Activated B cell treated with CpG ODN at 0.5 μM for 24 hours (primary cell): ENCODE data around the gene RTN4R. TPM values are rescaled to one million over a fixed set of nuclear protein-coding genes. Genes with fewer than 3 reads are reported as not detected.
"Not testable (repeated sequence)": the region's sequence is repeated elsewhere in the genome, so short reads cannot be mapped to it uniquely, and the experiment has no call there.

Experiments
- ATAC-seq: fragments of 200-7000 bp; cut with Tn5 transposase; one replicate; pipeline ENCODE4 v1.10.0; 2021; ENCODE audit warnings: low read depth, mild to moderate bottlenecking, moderate library complexity
- CTCF ChIA-PET: fragments of 350-600 bp; sonication (Branson Sonifier 250); formaldehyde crosslinking; loops from one replicate; lab custom pipeline; 2021; ENCODE audit warnings: antibody characterized with exemption; lab: Charles Lee
- POLR2A ChIA-PET: fragments of 350-600 bp; sonication (Branson Sonifier 250); formaldehyde crosslinking; loops from one replicate; lab custom pipeline; 2021; ENCODE audit warnings: antibody characterized with exemption; lab: Charles Lee
- DNase-seq: peaks from one replicate; pipeline ENCODE4 v3.0.0; 2022
- H3K27ac Mint-ChIP-seq: one replicate; pipeline ENCODE4 v1.8.0; 2020; ENCODE audit warnings: mixed read lengths
- H3K27me3 Mint-ChIP-seq: one replicate; pipeline ENCODE4 v1.8.0; 2021; ENCODE audit warnings: mixed read lengths
- H3K36me3 Mint-ChIP-seq: one replicate; pipeline ENCODE4 v1.8.0; 2021; ENCODE audit warnings: low read depth, mixed read lengths
- H3K4me1 Mint-ChIP-seq: one replicate; pipeline ENCODE4 v1.8.0; 2021; ENCODE audit warnings: mixed read lengths
- H3K4me3 Mint-ChIP-seq: one replicate; pipeline ENCODE4 v1.8.0; 2020; ENCODE audit warnings: mild to moderate bottlenecking, mixed read lengths
- H3K9me3 Mint-ChIP-seq: one replicate; pipeline ENCODE4 v1.8.0; 2020; ENCODE audit warnings: mixed read lengths
- CTCF ChIP-seq: fragments of 200-600 bp; IDR thresholded peaks from one replicate; pipeline ENCODE4 v1.8.0; 2022; ENCODE audit warnings: antibody characterized with exemption, mild to moderate bottlenecking
- intact Hi-C: fragments of 100-400 bp; cut with micrococcal nuclease; formaldehyde crosslinking; loops from one replicate; pipeline ENCODE4 v1.15.1; 2024
- total RNA-seq: library from RNA; stranded (reverse); gene quantifications from 2 replicates; pipeline ENCODE4 v1.2.3, GENCODE V29; 2022

RTN4R gene
- total RNA-seq, 1 donor from 2014 or later: not detected

GRCh38 chr22:20291249-20291586 is 23.1 kb upstream of the RTN4R start:
- no peak overlapping the region for H3K27ac Mint-ChIP-seq
- POLR2A ChIA-PET: no interaction called here
- no peak for TF ChIP-seq CTCF
- intact Hi-C loops: no loop called here
- no peak for ATAC-seq
- CTCF ChIA-PET: interaction anchor here (1.8 kb wide), 1 partner anchor 134 kb away, joined by 4 read pairs; no protein-coding TSS in a partner anchor
- no peaks in the 10 kb centered on the region for H3K27me3 Mint-ChIP-seq
- H3K4me3 Mint-ChIP-seq: no peak overlapping the region
- DNase-seq: no peak
- no peaks in the 10 kb centered on the region for H3K9me3 Mint-ChIP-seq
- no peaks in the 10 kb centered on the region for H3K36me3 Mint-ChIP-seq
- H3K4me1 Mint-ChIP-seq: peaks cover 9% of the 10 kb centered on the region

DNA sequence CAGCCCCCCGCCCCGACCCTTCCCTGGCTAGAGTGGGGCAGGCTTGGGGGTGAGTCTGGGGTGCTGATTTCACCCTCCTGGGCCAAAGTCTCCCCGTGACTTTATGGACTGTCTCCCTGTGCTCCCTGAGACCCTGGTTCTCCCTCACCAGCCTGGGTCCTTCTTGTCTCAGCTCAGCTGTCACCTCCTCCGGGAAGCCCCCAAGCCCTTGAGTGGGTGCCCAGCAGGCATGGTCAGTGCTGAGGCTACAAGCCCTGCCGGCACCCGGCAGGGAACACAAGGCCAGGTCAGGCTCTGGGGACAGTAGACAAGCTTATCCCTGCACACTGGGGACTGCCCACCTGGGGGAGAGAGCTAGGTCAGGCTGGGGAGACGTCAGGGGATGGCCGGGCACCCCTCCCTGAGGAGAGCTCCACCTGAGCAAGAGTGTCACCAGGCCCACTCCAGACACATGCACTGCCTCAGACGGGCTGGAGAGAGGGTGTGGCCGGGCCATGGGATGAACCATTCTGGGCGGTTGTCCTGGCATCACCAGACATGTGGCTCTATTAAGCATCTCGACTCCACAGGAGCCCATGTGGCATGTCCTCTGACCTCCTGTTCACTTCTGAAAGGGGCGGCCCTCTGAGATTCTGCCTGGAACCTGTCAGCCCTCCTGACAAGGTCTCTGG is 22.6 kb upstream of the RTN4R start:
- TF ChIP-seq CTCF: no peak

GRCh38 chr22:20290045-20290392 is 21.9 kb upstream of the RTN4R start:
- POLR2A ChIA-PET: no interaction called here
- Mint-ChIP-seq H3K4me1 (peaks cover 9% of the 10 kb centered on the region), H3K9me3 (no peaks in the 10 kb centered on the region), H3K27me3 (no peaks in the 10 kb centered on the region), H3K27ac (no peak overlapping the region), H3K4me3 (no peak overlapping the region), H3K36me3 (no peaks in the 10 kb centered on the region)
- intact Hi-C loops: no loop called here
- ATAC-seq (no peak), DNase-seq (no peak)
- CTCF ChIA-PET: no interaction called here
- no peak for TF ChIP-seq CTCF

More for the DNA sequence above, 22.6 kb upstream of the RTN4R start:
- Mint-ChIP-seq H3K27me3 (no peaks in the 10 kb centered on the region), H3K9me3 (no peaks in the 10 kb centered on the region), H3K4me3 (no peak overlapping the region), H3K27ac (no peak overlapping the region), H3K36me3 (no peaks in the 10 kb centered on the region), H3K4me1 (peaks cover 9% of the 10 kb centered on the region)
- POLR2A ChIA-PET: no interaction called here
- CTCF ChIA-PET: interaction anchor here (1.8 kb wide), 1 partner anchor 134 kb away, joined by 4 read pairs; no protein-coding TSS in a partner anchor
- no peak for ATAC-seq
- DNase-seq: no peak
- intact Hi-C loops: no loop called here

- POLR2A ChIA-PET, CTCF ChIA-PET, H3K36me3 Mint-ChIP-seq: not testable (repeated sequence)
Measured at GRCh38 chr22:20289182-20290044, 21.3 kb upstream of the RTN4R start.

DNA sequence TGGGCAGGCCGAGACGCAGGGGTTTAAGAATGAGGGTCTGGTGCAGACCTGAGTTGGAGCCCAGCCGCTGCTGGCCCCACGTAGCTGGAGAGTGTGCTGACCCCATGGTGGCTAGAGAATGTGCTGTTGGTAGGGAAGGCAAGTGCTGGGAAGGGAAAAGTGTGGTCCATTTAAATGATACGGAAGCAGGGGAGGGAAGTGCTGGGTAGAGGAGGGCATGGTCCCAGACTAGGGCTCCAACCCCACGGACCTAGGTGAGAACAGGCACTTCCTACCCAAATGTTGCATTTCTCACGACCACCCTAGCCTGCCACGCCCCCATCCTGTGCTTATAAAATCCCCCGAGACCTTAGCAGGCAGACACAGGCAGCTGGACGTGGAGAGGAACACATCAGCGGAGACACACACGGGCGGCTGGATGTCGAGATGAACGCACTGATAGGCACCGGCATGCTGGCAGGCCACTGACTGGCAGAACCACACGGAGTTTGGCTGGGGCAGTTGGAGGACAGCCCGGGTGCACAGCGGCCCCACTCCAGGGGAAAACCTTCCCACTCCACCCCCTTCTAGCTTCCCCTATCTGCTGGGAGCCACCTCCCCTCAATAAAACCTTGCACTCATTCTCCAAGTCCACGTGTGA is 18.8 kb upstream of the RTN4R start:
- not testable (repeated sequence) for H3K4me1 Mint-ChIP-seq

More at GRCh38 chr22:20289182-20290044, 21.3 kb upstream of the RTN4R start:
- not testable (repeated sequence) for H3K27me3 Mint-ChIP-seq, ATAC-seq, H3K27ac Mint-ChIP-seq, H3K9me3 Mint-ChIP-seq, H3K4me3 Mint-ChIP-seq, H3K4me1 Mint-ChIP-seq, DNase-seq
- intact Hi-C loops: loop anchor here (5.0 kb wide), 1 partner anchor 52 kb away; no protein-coding TSS in a partner anchor

DNA sequence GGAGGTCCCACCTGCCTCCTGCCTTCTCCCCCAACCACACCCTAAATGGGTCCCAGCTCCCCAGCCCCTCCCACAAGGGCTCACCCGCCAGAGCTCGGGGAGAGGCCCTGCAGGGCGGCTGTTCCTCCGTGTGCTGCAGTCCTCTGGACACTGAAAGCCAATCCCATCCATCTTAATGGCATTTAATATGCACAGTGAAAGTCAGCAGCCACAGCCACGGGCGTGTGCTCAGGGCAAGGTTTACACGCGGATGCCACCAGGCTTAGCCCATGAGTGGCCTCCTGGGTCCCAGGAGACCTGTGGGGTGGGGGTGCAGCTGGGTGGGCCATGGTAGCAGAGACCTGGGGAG is 18.2 kb upstream of the RTN4R start:
- H3K9me3 Mint-ChIP-seq, H3K27me3 Mint-ChIP-seq, POLR2A ChIA-PET, H3K27ac Mint-ChIP-seq, DNase-seq, ATAC-seq, H3K36me3 Mint-ChIP-seq, H3K4me3 Mint-ChIP-seq, H3K4me1 Mint-ChIP-seq: not testable (repeated sequence)
- CTCF ChIA-PET: interaction anchor here (1.8 kb wide), 1 partner anchor 129 kb away, joined by 9 read pairs; no protein-coding TSS in a partner anchor
- intact Hi-C loops: loop anchor here (5.0 kb wide), 1 partner anchor 49 kb away; no protein-coding TSS in a partner anchor

More for the DNA sequence above, 18.8 kb upstream of the RTN4R start:
- ATAC-seq, H3K27me3 Mint-ChIP-seq, H3K27ac Mint-ChIP-seq, H3K9me3 Mint-ChIP-seq, DNase-seq, H3K4me3 Mint-ChIP-seq, H3K36me3 Mint-ChIP-seq, POLR2A ChIA-PET: not testable (repeated sequence)
- CTCF ChIA-PET: interaction anchor here (1.8 kb wide), 1 partner anchor 130 kb away, joined by 9 read pairs; no protein-coding TSS in a partner anchor
- intact Hi-C loops: loop anchor here (5.0 kb wide), 1 partner anchor 50 kb away; no protein-coding TSS in a partner anchor
